CD14-positive monocyte (primary cell): ENCODE data around the gene ESPN. TPM values are rescaled to one million over a fixed set of nuclear protein-coding genes. Genes with fewer than 3 reads are reported as not detected.

Experiments
- DNase-seq, 3 donors: peaks; one replicate each; pipeline ENCODE4 v3.0.0-alpha.2; 2011 to 2022
- H2AFZ ChIP-seq: 2 replicates; pipeline ENCODE4 v1.6.0; 2012; ENCODE audit warnings: mild to moderate bottlenecking, low read depth, low read length, inconsistent platforms; ENCODE audit not compliant: insufficient read depth, poor library complexity, severe bottlenecking
- H3K27ac ChIP-seq, 2 donors: 1 replicate in 1 of 2; 2 replicates in 1 of 2; pipeline ENCODE4 v1.5.1; 2012 to 2013; ENCODE audit warnings: low read length in 2 of 2, control low read depth in 1 of 2, inconsistent platforms in 1 of 2, low read depth in 1 of 2, mild to moderate bottlenecking in 1 of 2
- H3K27me3 ChIP-seq, 2 donors: one replicate each; pipeline versions ENCODE4 v1.6.0 to v1.6.1; 2011 to 2013; ENCODE audit warnings: low read length in 2 of 2; ENCODE audit not compliant: control insufficient read depth in 2 of 2, insufficient read depth in 2 of 2
- H3K36me3 ChIP-seq, 2 donors: replicated peaks in 1 of 2; 1 replicate in 1 of 2; 2 replicates in 1 of 2; pipeline versions ENCODE4 v1.5.1 to v1.6.1; 2012 to 2013; ENCODE audit warnings: low read length in 2 of 2, control low read depth in 1 of 2, inconsistent platforms in 1 of 2, mild to moderate bottlenecking in 1 of 2; ENCODE audit not compliant: insufficient read depth in 2 of 2, control insufficient read depth in 1 of 2
- H3K4me1 ChIP-seq, 2 donors: 1 replicate in 1 of 2; 2 replicates in 1 of 2; pipeline versions ENCODE4 v1.5.1 to v1.6.1; 2012 to 2013; ENCODE audit warnings: low read length in 2 of 2, control low read depth in 1 of 2, inconsistent platforms in 1 of 2, mild to moderate bottlenecking in 1 of 2, moderate library complexity in 1 of 2; ENCODE audit not compliant: insufficient read depth in 2 of 2, control insufficient read depth in 1 of 2
- H3K4me2 ChIP-seq: replicated peaks from 2 replicates; pipeline ENCODE3; 2012; ENCODE audit warnings: low read length, moderate library complexity, mild to moderate bottlenecking; ENCODE audit not compliant: poor library complexity, severe bottlenecking; ENCODE audit errors: extremely low read depth
- H3K4me3 ChIP-seq, 3 experiments: fragments of 200-600 bp in 1 of 3; sonication (generic) in 1 of 3; replicated peaks in 1 of 3; 1 replicate in 2 of 3; 2 replicates in 1 of 3; pipeline ENCODE4 v1.5.1; 2011 to 2013; ENCODE audit warnings: low read length in 3 of 3, mild to moderate bottlenecking in 3 of 3, control low read depth in 2 of 3, low read depth in 2 of 3, inconsistent platforms in 1 of 3, moderate library complexity in 1 of 3
- H3K79me2 ChIP-seq: 2 replicates; pipeline ENCODE4 v1.6.0; 2012; ENCODE audit warnings: mild to moderate bottlenecking, control low read depth, inconsistent platforms, low read length, moderate library complexity; ENCODE audit not compliant: insufficient read depth
- H3K9ac ChIP-seq: 2 replicates; pipeline ENCODE4 v1.6.0; 2017; ENCODE audit warnings: low read length, mild to moderate bottlenecking; ENCODE audit not compliant: insufficient read depth, poor library complexity, severe bottlenecking
- H3K9me3 ChIP-seq, 2 donors: replicated peaks in 1 of 2; 1 replicate in 1 of 2; 2 replicates in 1 of 2; pipeline versions ENCODE4 v1.5.1 to v1.6.1; 2012 to 2013; ENCODE audit warnings: low read length in 2 of 2, control low read depth in 1 of 2; ENCODE audit not compliant: control insufficient read depth in 1 of 2, insufficient read depth in 1 of 2
- H4K20me1 ChIP-seq: 2 replicates; pipeline ENCODE4 v1.6.0; 2012; ENCODE audit warnings: mild to moderate bottlenecking, low read length, control low read depth, moderate library complexity; ENCODE audit not compliant: insufficient read depth
- H3K27ac Mint-ChIP-seq, 7 donors: one replicate each; pipeline ENCODE4 v1.8.0; 2020; ENCODE audit warnings: mild to moderate bottlenecking in 7 of 7, mixed read lengths in 7 of 7, moderate library complexity in 6 of 7, inconsistent platforms in 2 of 7
- H3K27me3 Mint-ChIP-seq, 3 donors: one replicate each; pipeline ENCODE4 v1.8.0; 2021 to 2022; ENCODE audit warnings: low read depth in 3 of 3, mild to moderate bottlenecking in 3 of 3, mixed read lengths in 3 of 3, moderate library complexity in 3 of 3, inconsistent platforms in 1 of 3
- H3K36me3 Mint-ChIP-seq, 2 donors: one replicate each; pipeline ENCODE4 v1.8.0; 2020; ENCODE audit warnings: mixed read lengths in 2 of 2, inconsistent platforms in 1 of 2, mild to moderate bottlenecking in 1 of 2
- H3K4me1 Mint-ChIP-seq: one replicate; pipeline ENCODE4 v1.8.0; 2020; ENCODE audit warnings: mild to moderate bottlenecking, mixed read lengths
- H3K4me3 Mint-ChIP-seq, 2 donors: one replicate each; pipeline ENCODE4 v1.8.0; 2020; ENCODE audit warnings: mild to moderate bottlenecking in 2 of 2, mixed read lengths in 2 of 2, moderate library complexity in 1 of 2
- H3K9me3 Mint-ChIP-seq, 7 donors: one replicate each; pipeline ENCODE4 v1.8.0; 2020 to 2022; ENCODE audit warnings: mixed read lengths in 7 of 7, mild to moderate bottlenecking in 6 of 7, moderate library complexity in 6 of 7, inconsistent platforms in 2 of 7
- CTCF ChIP-seq: fragments of 200-600 bp; IDR thresholded peaks from one replicate; pipeline ENCODE4 v1.8.0; 2022; ENCODE audit warnings: antibody characterized with exemption, mild to moderate bottlenecking
- WGBS: methylation state at CpG from one replicate; pipeline ENCODE4 v1.1.5; 2013; ENCODE audit warnings: missing lambda C conversion rate; ENCODE audit not compliant: insufficient coverage; 5-methylcytosine and 5-hydroxymethylcytosine counted together
- intact Hi-C, 2 donors: fragments of 100-400 bp; cut with micrococcal nuclease; formaldehyde crosslinking; loops; one replicate each; pipeline versions ENCODE4 v1.15.0 to v1.15.1; 2023
- polyA plus RNA-seq, 3 donors: library from polyadenylated mRNA; depleted of rRNA in 1 of 3; unstranded in 2 of 3; stranded (reverse) in 1 of 3; fragments of 300-500 nt in 2 of 3; fragments of >200 nt in 1 of 3; fragmentation: Illumina TruSeq in 2 of 3; gene quantifications; 1 replicate in 2 of 3; 2 replicates in 1 of 3; pipeline ENCODE4 v1.2.3, GENCODE V29; 2012 to 2021

The ESPN gene
- polyA plus RNA-seq, 3 donors: not detected

- TF ChIP-seq CTCF: no peak
- Histone ChIP-seq H3K36me3 (no peaks in the 10 kb centered on the region), H3K4me3 (no peak overlapping the region), H3K9ac (no peak overlapping the region), H3K9me3 (no peaks in the 10 kb centered on the region), H3K4me2 (no peak overlapping the region), H2AFZ (no peak overlapping the region), H3K27ac (no peak overlapping the region), H3K4me1 (peaks cover 9 to 10% of the 10 kb centered on the region in 2 donors), H3K79me2 (no peaks in the 10 kb centered on the region), H3K27me3 (peaks cover 8 to 51% of the 10 kb centered on the region in 2 donors), H4K20me1 (no peaks in the 10 kb centered on the region)
- H3K4me3 Mint-ChIP-seq: no peak overlapping the region
- WGBS: 60% methylated on average over 1 of the region's 9 CpGs
- peaks cover 5% of the 10 kb centered on the region for H3K4me1 Mint-ChIP-seq
- H3K9me3 Mint-ChIP-seq: peaks cover 0 to 4% (median 2%) of the 10 kb centered on the region in 7 donors
- no peaks in the 10 kb centered on the region for H3K36me3 Mint-ChIP-seq
- no peak for DNase-seq
- H3K27ac Mint-ChIP-seq: no peak overlapping the region
- peaks cover 49 to 74% (median 55%) of the 10 kb centered on the region in 3 donors for H3K27me3 Mint-ChIP-seq
- intact Hi-C loops: loop anchor here in 1 of 2 donors (5.0 kb wide), 1 partner anchor 728 kb away; no protein-coding TSS in a partner anchor
Observed at GRCh38 chr1:6489383-6489765, 64.8 kb downstream of the ESPN start.

GRCh38 chr1:6489799-6490180, 65.2 kb downstream of the ESPN start:
- H3K27ac ChIP-seq: no peak overlapping the region
- intact Hi-C loops: loop anchor here in 1 of 2 donors (5.0 kb wide), 1 partner anchor 728 kb away; no protein-coding TSS in a partner anchor
- DNase-seq: peak; percentile 24 to 49 (median 32)
- H3K9me3 ChIP-seq: no peaks in the 10 kb centered on the region
- no peak overlapping the region for H3K9ac ChIP-seq
- H3K9me3 Mint-ChIP-seq: peaks cover 0 to 4% (median 2%) of the 10 kb centered on the region in 7 donors
- no peak overlapping the region for H3K4me3 ChIP-seq
- H3K79me2 ChIP-seq: no peaks in the 10 kb centered on the region
- H3K4me3 Mint-ChIP-seq: peak overlapping the region; percentile 31 to 69
- H3K4me1 Mint-ChIP-seq: peaks cover 5% of the 10 kb centered on the region
- H4K20me1 ChIP-seq: no peaks in the 10 kb centered on the region
- peaks cover 48 to 74% (median 53%) of the 10 kb centered on the region in 3 donors for H3K27me3 Mint-ChIP-seq
- no peaks in the 10 kb centered on the region for H3K36me3 ChIP-seq
- peak overlapping the region; percentile 29 for H2AFZ ChIP-seq
- H3K27ac Mint-ChIP-seq: no peak overlapping the region
- no peaks in the 10 kb centered on the region for H3K36me3 Mint-ChIP-seq
- H3K4me2 ChIP-seq: peak overlapping the region; percentile 48
- TF ChIP-seq CTCF: peak; percentile 93
- WGBS: 9% methylated on average over 19 of the region's 21 CpGs
- H3K27me3 ChIP-seq: peaks cover 5 to 49% of the 10 kb centered on the region in 2 donors
- H3K4me1 ChIP-seq: peaks cover 9 to 10% of the 10 kb centered on the region in 2 donors
